ENCODE measurements around the gene INPP5J.

DNA sequence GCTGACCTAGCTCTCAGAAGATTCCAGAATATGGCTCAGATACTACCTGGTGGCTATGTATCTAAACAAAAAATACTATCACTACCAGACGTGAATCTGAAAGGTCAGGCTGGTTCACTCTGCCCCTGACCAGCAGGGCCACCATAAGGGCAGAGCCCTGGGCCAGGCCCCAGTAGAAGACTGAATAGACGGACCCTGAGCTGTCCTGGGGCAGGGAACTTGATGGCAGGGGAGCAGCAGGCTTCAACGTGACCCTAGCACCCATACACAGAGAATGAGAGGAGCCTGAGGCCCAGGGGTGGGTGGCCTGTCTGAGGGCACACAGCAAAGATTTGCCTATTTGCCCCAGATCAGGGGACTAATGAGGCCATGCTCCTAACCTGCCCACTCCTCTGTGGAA lies 30.6 kb downstream of the INPP5J start:
- TF ChIP-seq HNRNPL (IDR thresholded peaks at IDR 0.05; ENCODE audit: low read depth, low read length) (no peak), POLR2AphosphoS5 (IDR thresholded peaks at IDR 0.05; ENCODE audit: control insufficient read depth, insufficient read depth, low read depth, low read length) (no peak), TEAD1 (CRISPR knock-in tag; IDR thresholded peaks at IDR 0.05) (no peak), NR2C2 (CRISPR knock-in tag; IDR thresholded peaks at IDR 0.05) (no peak), NR2C2 (tag; IDR thresholded peaks at IDR 0.05) (no peak), KLF13 (tag; IDR thresholded peaks at IDR 0.05; ENCODE audit: borderline replicate concordance, low read depth) (no peak), KAT2B (IDR thresholded peaks at IDR 0.05; ENCODE audit: low read depth, low read length) (no peak), ZNF347 (CRISPR knock-in tag; IDR thresholded peaks at IDR 0.05; ENCODE audit: low read depth) (no peak), EZH2 (IDR thresholded peaks at IDR 0.05; ENCODE audit: borderline replicate concordance, low read depth, low read length) (no peak), LEF1 (IDR thresholded peaks at IDR 0.05) (no peak)
- TF ChIP-seq, protein P1, sequence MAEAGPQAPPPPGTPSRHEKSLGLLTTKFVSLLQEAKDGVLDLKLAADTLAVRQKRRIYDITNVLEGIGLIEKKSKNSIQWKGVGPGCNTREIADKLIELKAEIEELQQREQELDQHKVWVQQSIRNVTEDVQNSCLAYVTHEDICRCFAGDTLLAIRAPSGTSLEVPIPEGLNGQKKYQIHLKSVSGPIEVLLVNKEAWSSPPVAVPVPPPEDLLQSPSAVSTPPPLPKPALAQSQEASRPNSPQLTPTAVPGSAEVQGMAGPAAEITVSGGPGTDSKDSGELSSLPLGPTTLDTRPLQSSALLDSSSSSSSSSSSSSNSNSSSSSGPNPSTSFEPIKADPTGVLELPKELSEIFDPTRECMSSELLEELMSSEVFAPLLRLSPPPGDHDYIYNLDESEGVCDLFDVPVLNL (CRISPR knock-in tag; IDR thresholded peaks at IDR 0.05; ENCODE audit: low read depth) = no peak
